Osteocyte (in vitro differentiated cells): ENCODE data around the gene PTPRZ1. TPM values are rescaled to one million over a fixed set of nuclear protein-coding genes. Genes with fewer than 3 reads are reported as not detected.

Experiments
- DNase-seq: peaks from one replicate; pipeline ENCODE4 v3.0.0; 2021; ENCODE audit warnings: mixed read lengths; ENCODE audit not compliant: unreplicated experiment; ENCODE audit errors: extremely low spot score
- H3K27ac Mint-ChIP-seq: one replicate; pipeline ENCODE4 v1.8.0; 2021; ENCODE audit warnings: mild to moderate bottlenecking, mixed read lengths; ENCODE audit not compliant: unreplicated experiment
- H3K27me3 Mint-ChIP-seq: one replicate; pipeline ENCODE4 v1.8.0; 2021; ENCODE audit warnings: mixed read lengths; ENCODE audit not compliant: unreplicated experiment
- H3K36me3 Mint-ChIP-seq: one replicate; pipeline ENCODE4 v1.8.0; 2021; ENCODE audit warnings: mixed read lengths; ENCODE audit not compliant: unreplicated experiment
- H3K4me1 Mint-ChIP-seq: one replicate; pipeline ENCODE4 v1.8.0; 2021; ENCODE audit warnings: mixed read lengths; ENCODE audit not compliant: unreplicated experiment
- H3K4me3 Mint-ChIP-seq: one replicate; pipeline ENCODE4 v1.8.0; 2021; ENCODE audit warnings: mild to moderate bottlenecking, moderate library complexity, mixed read lengths; ENCODE audit not compliant: unreplicated experiment
- H3K9me3 Mint-ChIP-seq: one replicate; pipeline ENCODE4 v1.8.0; 2021; ENCODE audit warnings: mixed read lengths; ENCODE audit not compliant: unreplicated experiment
- CTCF ChIP-seq: fragments of 200-600 bp; sonication (generic); IDR thresholded peaks from 2 replicates; pipeline ENCODE4 v1.5.0; 2021; ENCODE audit warnings: antibody characterized with exemption, mild to moderate bottlenecking, moderate library complexity
- total RNA-seq: library from RNA; stranded (reverse); gene quantifications from 2 replicates; pipeline ENCODE4 v1.2.1, GENCODE V29; 2021

The PTPRZ1 gene
- total RNA-seq, 1 donor from 2014 or later, result 0.38 TPM

GRCh38 chr7:122014697-122015096 lies 141.7 kb downstream of the PTPRZ1 start:
- no peaks in the 10 kb centered on the region for H3K4me1 Mint-ChIP-seq
- H3K27me3 Mint-ChIP-seq, result peaks cover 13% of the 10 kb centered on the region
- H3K9me3 Mint-ChIP-seq, result no peaks in the 10 kb centered on the region
- H3K27ac Mint-ChIP-seq, result no peak overlapping the region
- DNase-seq, result no peak
- no peaks in the 10 kb centered on the region for H3K36me3 Mint-ChIP-seq
- H3K4me3 Mint-ChIP-seq, result no peak overlapping the region
- TF ChIP-seq CTCF, result peak; percentile 37

- DNase-seq, result no peak
- H3K36me3 Mint-ChIP-seq, result no peaks in the 10 kb centered on the region
- H3K4me1 Mint-ChIP-seq, result no peaks in the 10 kb centered on the region
- peaks cover 16% of the 10 kb centered on the region for H3K27me3 Mint-ChIP-seq
- no peak for TF ChIP-seq CTCF
- no peak overlapping the region for H3K27ac Mint-ChIP-seq
- H3K4me3 Mint-ChIP-seq, result no peak overlapping the region
- no peaks in the 10 kb centered on the region for H3K9me3 Mint-ChIP-seq
Observed at GRCh38 chr7:122018032-122018431, 145.1 kb downstream of the PTPRZ1 start.

GRCh38 chr7:122027058-122027457 lies 154.1 kb downstream of the PTPRZ1 start:
- Mint-ChIP-seq H3K4me1 (no peaks in the 10 kb centered on the region), H3K9me3 (no peaks in the 10 kb centered on the region), H3K27ac (no peak overlapping the region), H3K4me3 (no peak overlapping the region), H3K36me3 (no peaks in the 10 kb centered on the region), H3K27me3 (peaks cover 8% of the 10 kb centered on the region)
- TF ChIP-seq CTCF, result no peak
- DNase-seq, result no peak

- TF ChIP-seq CTCF, result no peak
- Mint-ChIP-seq H3K9me3 (no peaks in the 10 kb centered on the region), H3K27ac (no peak overlapping the region), H3K4me3 (no peak overlapping the region), H3K27me3 (peaks cover 18% of the 10 kb centered on the region), H3K4me1 (no peaks in the 10 kb centered on the region), H3K36me3 (no peaks in the 10 kb centered on the region)
- no peak for DNase-seq
Observed at GRCh38 chr7:122033641-122034040, 160.7 kb downstream of the PTPRZ1 start.

GRCh38 chr7:122035876-122036275 lies 162.9 kb downstream of the PTPRZ1 start:
- no peak overlapping the region for H3K27ac Mint-ChIP-seq

More at GRCh38 chr7:122035876-122036275, 162.9 kb downstream of the PTPRZ1 start:
- Mint-ChIP-seq H3K27me3 (peaks cover 21% of the 10 kb centered on the region), H3K36me3 (no peaks in the 10 kb centered on the region), H3K4me1 (no peaks in the 10 kb centered on the region), H3K4me3 (no peak overlapping the region), H3K9me3 (no peaks in the 10 kb centered on the region)
- no peak for TF ChIP-seq CTCF
- no peak for DNase-seq
